Testis (tissue), 3 donors: Measurements from ENCODE around the gene PRIM1. TPM values are rescaled to one million over a fixed set of nuclear protein-coding genes. Genes with fewer than 3 reads are reported as not detected.

ENCODE experiments used
- DNase-seq: peaks from one replicate; pipeline ENCODE4 v3.0.0-alpha.2; 2019
- H3K27ac ChIP-seq, 2 donors: fragments of 200-600 bp; sonication (generic); one replicate each; pipeline ENCODE4 v1.5.1; 2019
- H3K27me3 ChIP-seq: fragments of 200-600 bp; sonication (generic); one replicate; pipeline ENCODE4 v1.5.1; 2019
- H3K36me3 ChIP-seq: fragments of 200-600 bp; sonication (generic); one replicate; pipeline ENCODE4 v1.5.1; 2017; ENCODE audit warnings: low read depth; ENCODE audit errors: missing control alignments
- H3K4me1 ChIP-seq: fragments of 200-600 bp; sonication (generic); one replicate; pipeline ENCODE4 v1.5.1; 2019
- H3K4me3 ChIP-seq, 2 donors: fragments of 200-600 bp; sonication (generic); one replicate each; pipeline ENCODE4 v1.5.1; 2017 to 2019
- H3K9me3 ChIP-seq: fragments of 200-600 bp; sonication (generic); one replicate; pipeline ENCODE4 v1.5.1; 2017
- CTCF ChIP-seq, 3 experiments: fragments of 450-650 bp in 2 of 3; fragments of 200-600 bp in 1 of 3; sonication (generic) in 1 of 3; IDR thresholded peaks; one replicate each; pipeline ENCODE4 v1.5.1; 2016 to 2019; ENCODE audit warnings: antibody characterized with exemption in 3 of 3, mild to moderate bottlenecking in 2 of 3, moderate library complexity in 1 of 3
- POLR2A ChIP-seq: fragments of 450-650 bp; IDR thresholded peaks from one replicate; pipeline ENCODE4 v1.6.1; 2017; ENCODE audit warnings: antibody characterized with exemption, mild to moderate bottlenecking, moderate library complexity
- WGBS, 2 donors: methylation state at CpG; one replicate each; pipeline ENCODE4 v1.1.5; 2018; 5-methylcytosine and 5-hydroxymethylcytosine counted together
- intact Hi-C: fragments of 100-400 bp; cut with DNase I; formaldehyde crosslinking; loops from one replicate; pipeline ENCODE4 v1.15.1; 2023; ENCODE audit warnings: low total_unique reads
- polyA plus RNA-seq: library from polyadenylated mRNA; stranded (reverse); fragments of 350-450 nt; fragmentation: Illumina TruSeq; extraction: RNeasy Lipid Tissue Mini Kit (QIAGEN cat#74804); gene quantifications from one replicate; pipeline ENCODE4 v1.2.3, GENCODE V29; 2014; ENCODE audit warnings: low read depth, low replicate concordance; ENCODE audit not compliant: insufficient read depth
- total RNA-seq, 2 donors: library from RNA; depleted of rRNA; stranded (reverse); fragments of >200 nt; gene quantifications; one replicate each; pipeline ENCODE4 v1.2.3, GENCODE V29; 2016

PRIM1 gene
- total and polyA plus RNA-seq, 3 donors from 2014 or later, result 20.5 to 29.9 (median 21.8) TPM

GRCh38 chr12:56719056-56719455 lies 33.1 kb downstream of the PRIM1 start:
- intact Hi-C loops, result no loop called here
- no peak overlapping the region for H3K4me3 ChIP-seq

GRCh38 chr12:56718636-56719035 lies 33.5 kb downstream of the PRIM1 start:
- no peak overlapping the region for H3K27ac ChIP-seq
- H3K4me3 ChIP-seq, result no peak overlapping the region
- no peaks in the 10 kb centered on the region for H3K9me3 ChIP-seq
- no peak for DNase-seq
- no peaks in the 10 kb centered on the region for H3K27me3 ChIP-seq
- peaks cover 49% of the 10 kb centered on the region for H3K4me1 ChIP-seq
- intact Hi-C loops, result no loop called here
- TF ChIP-seq CTCF (IDR thresholded peaks at IDR 0.05) (no peak), POLR2A (no peak)
- H3K36me3 ChIP-seq, result no peaks in the 10 kb centered on the region
- WGBS, 2 donors, result 67 to 68% methylated on average over 4 of the region's 4 CpGs

More at GRCh38 chr12:56719056-56719455, 33.1 kb downstream of the PRIM1 start:
- TF ChIP-seq POLR2A, result no peak
- no peak for TF ChIP-seq CTCF (IDR thresholded peaks at IDR 0.05)
- Histone ChIP-seq H3K4me1 (peaks cover 51% of the 10 kb centered on the region), H3K27me3 (no peaks in the 10 kb centered on the region), H3K27ac (no peak overlapping the region), H3K9me3 (no peaks in the 10 kb centered on the region), H3K36me3 (no peaks in the 10 kb centered on the region)
- no peak for DNase-seq

GRCh38 chr12:56718149-56718548 lies 34.0 kb downstream of the PRIM1 start:
- no peak for DNase-seq
- Histone ChIP-seq H3K36me3 (no peaks in the 10 kb centered on the region), H3K27ac (no peak overlapping the region), H3K4me1 (peaks cover 45% of the 10 kb centered on the region), H3K9me3 (no peaks in the 10 kb centered on the region), H3K27me3 (no peaks in the 10 kb centered on the region), H3K4me3 (no peak overlapping the region)
- 92% methylated on average over 1 of the region's 1 CpG; no CpG with 5 or more reads in 1 of the 2 donors for WGBS, 2 donors
- intact Hi-C loops, result no loop called here
- no peak for TF ChIP-seq CTCF (IDR thresholded peaks at IDR 0.05)
- no peak for TF ChIP-seq POLR2A

- intact Hi-C loops, result no loop called here
- H3K4me3 ChIP-seq, result no peak overlapping the region
- no peaks in the 10 kb centered on the region for H3K9me3 ChIP-seq
- H3K4me1 ChIP-seq, result peaks cover 38% of the 10 kb centered on the region
- H3K27ac ChIP-seq, result no peak overlapping the region
- H3K36me3 ChIP-seq, result no peaks in the 10 kb centered on the region
- 76 to 78% methylated on average over 4 of the region's 4 CpGs for WGBS, 2 donors
- H3K27me3 ChIP-seq, result no peaks in the 10 kb centered on the region
- TF ChIP-seq POLR2A (no peak), CTCF (IDR thresholded peaks at IDR 0.05) (no peak)
- no peak for DNase-seq
Observed at GRCh38 chr12:56716933-56717880, 34.9 kb downstream of the PRIM1 start.
